Osteocyte (in vitro differentiated cells): ENCODE measurements around the gene FMNL2. TPM values are rescaled to one million over a fixed set of nuclear protein-coding genes. Genes with fewer than 3 reads are reported as not detected.

Experiments used
- DNase-seq: peaks from one replicate; pipeline ENCODE4 v3.0.0; 2021; ENCODE audit warnings: mixed read lengths; ENCODE audit not compliant: unreplicated experiment; ENCODE audit errors: extremely low spot score
- H3K27ac Mint-ChIP-seq: one replicate; pipeline ENCODE4 v1.8.0; 2021; ENCODE audit warnings: mild to moderate bottlenecking, mixed read lengths; ENCODE audit not compliant: unreplicated experiment
- H3K27me3 Mint-ChIP-seq: one replicate; pipeline ENCODE4 v1.8.0; 2021; ENCODE audit warnings: mixed read lengths; ENCODE audit not compliant: unreplicated experiment
- H3K36me3 Mint-ChIP-seq: one replicate; pipeline ENCODE4 v1.8.0; 2021; ENCODE audit warnings: mixed read lengths; ENCODE audit not compliant: unreplicated experiment
- H3K4me1 Mint-ChIP-seq: one replicate; pipeline ENCODE4 v1.8.0; 2021; ENCODE audit warnings: mixed read lengths; ENCODE audit not compliant: unreplicated experiment
- H3K4me3 Mint-ChIP-seq: one replicate; pipeline ENCODE4 v1.8.0; 2021; ENCODE audit warnings: mild to moderate bottlenecking, moderate library complexity, mixed read lengths; ENCODE audit not compliant: unreplicated experiment
- H3K9me3 Mint-ChIP-seq: one replicate; pipeline ENCODE4 v1.8.0; 2021; ENCODE audit warnings: mixed read lengths; ENCODE audit not compliant: unreplicated experiment
- total RNA-seq: library from RNA; stranded (reverse); gene quantifications from 2 replicates; pipeline ENCODE4 v1.2.1, GENCODE V29; 2021
- TF ChIP-seq, protein P1 (sequence below): fragments of 200-600 bp; sonication (generic); IDR thresholded peaks from 2 replicates; pipeline ENCODE4 v1.5.0; 2021; ENCODE audit warnings: antibody characterized with exemption, mild to moderate bottlenecking, moderate library complexity

Gene FMNL2
- total RNA-seq, 1 donor from 2014 or later, result 45.3 TPM

DNA sequence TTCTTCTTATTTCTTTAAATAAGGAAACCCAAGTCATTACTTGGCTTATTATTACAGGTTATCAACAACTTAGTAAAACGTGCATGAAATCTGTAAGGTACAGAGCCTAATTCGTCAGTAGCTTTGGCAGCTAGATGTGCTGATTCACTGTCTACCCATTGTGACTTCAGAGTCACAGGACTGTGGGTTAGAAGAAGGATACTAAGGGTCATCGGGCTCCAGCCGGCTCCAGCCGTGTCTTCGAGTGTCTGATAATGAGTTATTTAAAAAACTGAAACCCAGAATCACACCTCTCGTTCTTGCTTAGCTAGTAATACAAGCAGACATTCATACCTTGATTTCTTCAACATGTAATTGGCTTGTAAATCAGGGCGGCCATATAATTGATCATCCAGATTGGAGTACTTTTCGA lies 170.5 kb downstream of the FMNL2 start:
- Mint-ChIP-seq H3K27me3 (no peaks in the 10 kb centered on the region), H3K9me3 (peaks cover 4% of the 10 kb centered on the region), H3K27ac (peak overlapping the region; percentile 86), H3K36me3 (no peaks in the 10 kb centered on the region), H3K4me3 (peak overlapping the region; percentile 17), H3K4me1 (peaks cover 66% of the 10 kb centered on the region)
- TF ChIP-seq, protein P1, sequence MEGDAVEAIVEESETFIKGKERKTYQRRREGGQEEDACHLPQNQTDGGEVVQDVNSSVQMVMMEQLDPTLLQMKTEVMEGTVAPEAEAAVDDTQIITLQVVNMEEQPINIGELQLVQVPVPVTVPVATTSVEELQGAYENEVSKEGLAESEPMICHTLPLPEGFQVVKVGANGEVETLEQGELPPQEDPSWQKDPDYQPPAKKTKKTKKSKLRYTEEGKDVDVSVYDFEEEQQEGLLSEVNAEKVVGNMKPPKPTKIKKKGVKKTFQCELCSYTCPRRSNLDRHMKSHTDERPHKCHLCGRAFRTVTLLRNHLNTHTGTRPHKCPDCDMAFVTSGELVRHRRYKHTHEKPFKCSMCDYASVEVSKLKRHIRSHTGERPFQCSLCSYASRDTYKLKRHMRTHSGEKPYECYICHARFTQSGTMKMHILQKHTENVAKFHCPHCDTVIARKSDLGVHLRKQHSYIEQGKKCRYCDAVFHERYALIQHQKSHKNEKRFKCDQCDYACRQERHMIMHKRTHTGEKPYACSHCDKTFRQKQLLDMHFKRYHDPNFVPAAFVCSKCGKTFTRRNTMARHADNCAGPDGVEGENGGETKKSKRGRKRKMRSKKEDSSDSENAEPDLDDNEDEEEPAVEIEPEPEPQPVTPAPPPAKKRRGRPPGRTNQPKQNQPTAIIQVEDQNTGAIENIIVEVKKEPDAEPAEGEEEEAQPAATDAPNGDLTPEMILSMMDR, result no peak
- DNase-seq, result no peak

DNA sequence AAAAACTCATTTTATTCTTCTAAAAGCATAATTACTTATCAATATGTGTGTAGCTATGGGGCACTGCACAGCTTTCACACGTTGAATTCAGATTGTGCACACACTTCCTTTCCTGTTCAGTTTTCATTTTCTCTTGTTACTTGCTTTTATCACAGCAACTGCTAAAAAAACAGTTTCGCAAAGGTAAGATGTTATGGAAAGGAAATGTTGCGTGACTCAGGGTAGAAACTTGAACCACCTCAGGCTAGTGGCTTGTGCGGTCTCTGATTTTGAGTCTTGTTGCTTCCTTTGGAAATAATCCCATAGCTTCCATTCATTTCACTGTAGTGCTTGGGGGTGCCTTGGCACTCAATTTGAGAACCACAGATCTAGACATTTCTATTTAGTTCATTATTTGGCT lies 171.9 kb downstream of the FMNL2 start:
- Mint-ChIP-seq H3K4me1 (peaks cover 57% of the 10 kb centered on the region), H3K36me3 (no peaks in the 10 kb centered on the region), H3K27ac (peak overlapping the region; percentile 62), H3K27me3 (no peaks in the 10 kb centered on the region), H3K4me3 (no peak overlapping the region), H3K9me3 (peaks cover 4% of the 10 kb centered on the region)
- no peak for DNase-seq
- TF ChIP-seq, protein P1, result no peak

DNA sequence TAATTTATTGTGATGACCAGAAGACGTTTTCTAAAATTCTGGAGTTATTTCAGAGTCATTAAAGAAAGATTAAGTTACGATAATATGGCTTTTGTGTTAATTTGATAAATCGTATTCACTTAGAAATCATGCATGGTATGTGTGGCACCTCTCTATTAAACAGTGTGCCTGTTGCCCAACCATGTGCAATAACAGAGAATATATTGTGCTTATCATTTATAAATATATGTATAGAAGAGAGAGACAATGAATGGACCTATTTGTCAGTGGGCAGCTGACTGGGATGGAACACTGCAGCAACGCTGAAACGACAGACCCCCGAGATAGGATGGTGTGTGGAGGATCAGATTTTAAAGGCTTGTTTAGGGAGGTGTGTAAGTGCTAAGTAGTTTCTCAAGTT lies 172.9 kb downstream of the FMNL2 start:
- Mint-ChIP-seq H3K36me3 (no peaks in the 10 kb centered on the region), H3K9me3 (peaks cover 4% of the 10 kb centered on the region), H3K4me1 (peaks cover 59% of the 10 kb centered on the region), H3K4me3 (no peak overlapping the region), H3K27me3 (no peaks in the 10 kb centered on the region), H3K27ac (no peak overlapping the region)
- TF ChIP-seq, protein P1, result no peak
- DNase-seq, result no peak

DNA sequence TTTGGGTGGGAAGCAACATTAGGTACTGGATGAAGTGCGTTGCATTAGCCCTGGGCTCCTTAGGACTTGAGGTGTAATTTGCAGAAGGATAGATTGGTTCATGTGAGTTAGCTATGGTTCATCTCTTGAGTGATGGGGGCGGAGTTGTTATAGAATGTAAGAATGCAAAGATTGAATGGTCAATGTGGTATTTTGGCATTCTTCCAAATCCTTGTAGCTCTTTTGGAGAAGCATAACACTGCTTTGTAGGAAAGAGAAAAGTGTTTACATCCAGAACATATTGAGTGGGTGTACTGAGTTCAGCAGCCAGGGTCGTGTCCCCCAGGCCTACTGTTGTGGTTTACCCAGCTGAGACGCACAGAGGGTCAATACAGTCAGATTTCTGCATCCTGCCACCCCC lies 173.5 kb downstream of the FMNL2 start:
- H3K4me1 Mint-ChIP-seq, result peaks cover 60% of the 10 kb centered on the region
- no peaks in the 10 kb centered on the region for H3K36me3 Mint-ChIP-seq
- H3K27me3 Mint-ChIP-seq, result no peaks in the 10 kb centered on the region
- TF ChIP-seq, protein P1, result no peak
- no peak for DNase-seq
- H3K27ac Mint-ChIP-seq, result peak overlapping the region; percentile 5
- no peak overlapping the region for H3K4me3 Mint-ChIP-seq
- peaks cover 3% of the 10 kb centered on the region for H3K9me3 Mint-ChIP-seq

DNA sequence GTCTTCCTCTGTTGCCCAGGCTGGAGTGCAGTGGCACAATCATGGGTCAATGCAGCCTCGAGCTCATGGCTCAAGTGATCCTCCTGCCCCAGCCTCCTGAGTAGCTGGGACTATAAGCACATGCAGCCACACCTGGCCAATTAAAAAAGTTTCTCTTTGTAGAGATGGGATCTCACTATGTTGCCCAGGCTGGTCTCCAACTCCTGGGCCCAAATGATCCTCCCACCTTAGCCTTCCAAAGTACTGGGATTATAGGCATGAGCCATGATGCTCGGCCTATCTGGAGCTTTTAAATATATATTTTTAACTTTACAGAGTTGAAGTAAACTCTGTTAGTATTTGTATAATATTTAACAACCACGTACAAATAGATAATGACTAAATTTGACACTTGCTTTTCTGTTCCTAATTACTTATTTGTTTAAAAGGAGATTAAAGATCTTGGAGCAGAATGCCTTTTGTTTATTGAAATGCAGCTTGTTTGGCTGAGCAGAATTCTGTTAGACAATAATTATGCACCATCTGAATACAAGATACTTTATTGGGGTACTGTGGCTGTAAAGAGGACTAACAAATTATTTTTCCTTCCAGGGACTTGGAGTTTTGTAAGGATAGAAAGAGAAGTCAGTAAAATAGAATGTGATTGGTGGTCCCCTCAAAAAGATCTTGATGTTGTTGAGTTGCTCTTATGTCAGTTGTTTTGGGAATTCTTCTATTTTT lies 175.0 kb downstream of the FMNL2 start:
- Mint-ChIP-seq H3K4me3 (no peak overlapping the region), H3K4me1 (peaks cover 61% of the 10 kb centered on the region), H3K36me3 (no peaks in the 10 kb centered on the region), H3K27ac (no peak overlapping the region), H3K9me3 (no peaks in the 10 kb centered on the region), H3K27me3 (no peaks in the 10 kb centered on the region)
- TF ChIP-seq, protein P1, result no peak
- DNase-seq, result no peak
